ENCODE measurements around the gene SERPINC1. TPM values are rescaled to one million over a fixed set of nuclear protein-coding genes. Genes with fewer than 3 reads are reported as not detected.

SERPINC1 gene
- total and polyA plus RNA-seq, 9 of the 15 experiments (the other 6 are each of a cell fraction or from before 2014, with no cell fraction given) = 0.07 to 1.2 (median 0.50) TPM

- TF ChIP-seq ZNF592 (IDR thresholded peaks at IDR 0.05) (no peak), EWSR1 (IDR thresholded peaks at IDR 0.05; ENCODE audit: borderline replicate concordance, low read depth, partially characterized antibody) (peak; percentile 93), ZNF764 (CRISPR knock-in tag; IDR thresholded peaks at IDR 0.05; ENCODE audit: low read depth) (no peak), PBX2 (CRISPR knock-in tag; IDR thresholded peaks at IDR 0.05; ENCODE audit: low read depth) (no peak), PBX2 (tag; conservative IDR thresholded peaks at IDR 0.05; ENCODE audit: low read depth) (no peak), MAZ (CRISPR knock-in tag; conservative IDR thresholded peaks at IDR 0.05 in 1 of 2, IDR thresholded peaks at IDR 0.05 in 1 of 2) (0 out of 4 replicates have a peak, but pooled peaks of 1 of the 2 experiments have one; percentile 12), PHF8 (IDR thresholded peaks at IDR 0.05; ENCODE audit: borderline replicate concordance, low read length) (no peak), PURB (CRISPR knock-in tag; IDR thresholded peaks at IDR 0.05; ENCODE audit: low read depth) (no peak), GATA2 (CRISPR knock-in tag; IDR thresholded peaks at IDR 0.05) (no peak), ZNF311 (CRISPR knock-in tag; IDR thresholded peaks at IDR 0.05) (no peak), CHD1 (IDR thresholded peaks at IDR 0.05; ENCODE audit: low read length) (no peak), ZFP30 (CRISPR knock-in tag; IDR thresholded peaks at IDR 0.05; ENCODE audit: borderline replicate concordance) (no peak), ZC3H11A (IDR thresholded peaks at IDR 0.05; ENCODE audit: low read depth, low read length) (no peak), FOXJ2 (tag; IDR thresholded peaks at IDR 0.05) (no peak), SMARCA5 (IDR thresholded peaks at IDR 0.05) (no peak), SUPT5H (IDR thresholded peaks at IDR 0.05) (no peak), PHB (CRISPR knock-in tag; IDR thresholded peaks at IDR 0.05) (no peak), ZNF551 (CRISPR knock-in tag; IDR thresholded peaks at IDR 0.05) (peak; percentile 13; the same call in 1 of the 2 replicates), POU5F1 (IDR thresholded peaks at IDR 0.05; ENCODE audit: borderline replicate concordance, low read depth, low read length, partially characterized antibody) (no peak), PCBP1 (IDR thresholded peaks at IDR 0.05; ENCODE audit: low read depth, low read length, poor library complexity, severe bottlenecking) (no peak), JUN (IDR thresholded peaks at IDR 0.05; ENCODE audit: borderline replicate concordance, low read depth, low read length) (no peak), JUN (CRISPR knock-in tag; IDR thresholded peaks at IDR 0.05; ENCODE audit: borderline replicate concordance) (no peak), PHTF2 (CRISPR knock-in tag; IDR thresholded peaks at IDR 0.05) (no peak), NCOA6 (IDR thresholded peaks at IDR 0.05) (no peak)
Observed at GRCh38 chr1:173861731-173862145, 55.4 kb downstream of the SERPINC1 start (continued).

Data from K562 (cell line).